NCI-H2171 (cell line): ENCODE data around the gene GPR158.

ENCODE experiments used
- DNase-seq: peaks from one replicate; lab custom pipeline; 2025; lab: John Stamatoyannopoulos, UW

Gene GPR158

GRCh38 chr10:25573316-25573715, 398.5 kb downstream of the GPR158 start:
- DNase-seq: no peak

GRCh38 chr10:25575343-25575742, 400.5 kb downstream of the GPR158 start:
- no peak for DNase-seq

GRCh38 chr10:25578061-25578460, 403.3 kb downstream of the GPR158 start:
- DNase-seq: no peak

GRCh38 chr10:25582961-25583360, 408.2 kb downstream of the GPR158 start:
- DNase-seq: no peak

- DNase-seq: no peak
Measured at GRCh38 chr10:25600651-25601050, 425.9 kb downstream of the GPR158 start.

GRCh38 chr10:25604591-25604990, 429.8 kb downstream of the GPR158 start:
- no peak for DNase-seq

- no peak for DNase-seq
Measured at GRCh38 chr10:25614652-25615051, 439.9 kb downstream of the GPR158 start.

GRCh38 chr10:25615926-25616325, 441.1 kb downstream of the GPR158 start:
- no peak for DNase-seq

GRCh38 chr10:25616903-25617592, 442.2 kb downstream of the GPR158 start:
- DNase-seq: no peak

- no peak for DNase-seq
Measured at GRCh38 chr10:25627606-25628005, 452.8 kb downstream of the GPR158 start.

GRCh38 chr10:25629333-25629732, 454.5 kb downstream of the GPR158 start:
- no peak for DNase-seq

- DNase-seq: no peak
Measured at GRCh38 chr10:25631471-25631870, 456.7 kb downstream of the GPR158 start.

GRCh38 chr10:25632802-25633201, 458.0 kb downstream of the GPR158 start:
- no peak for DNase-seq

- no peak for DNase-seq
Measured at GRCh38 chr10:25633542-25633941, 458.7 kb downstream of the GPR158 start.

- no peak for DNase-seq
Measured at GRCh38 chr10:25639646-25640045, 464.8 kb downstream of the GPR158 start.

GRCh38 chr10:25641595-25641994, 466.8 kb downstream of the GPR158 start:
- no peak for DNase-seq

GRCh38 chr10:25642721-25643120, 467.9 kb downstream of the GPR158 start:
- no peak for DNase-seq

GRCh38 chr10:25646371-25646770, 471.6 kb downstream of the GPR158 start:
- DNase-seq: no peak

- DNase-seq: no peak
Measured at GRCh38 chr10:25651534-25651933, 476.7 kb downstream of the GPR158 start.
